ENCODE results near the gene CORO2B. TPM values are rescaled to one million over a fixed set of nuclear protein-coding genes. Genes with fewer than 3 reads are reported as not detected.

Gene CORO2B
- total RNA-seq, 6 experiments from 2014 or later: 9.3 to 11.0 (median 9.9) TPM

GRCh38 chr15:68617001-68617400, 38.2 kb downstream of the CORO2B start:
- no peaks in the 10 kb centered on the region for H3K9me3 Mint-ChIP-seq
- peaks cover 76% of the 10 kb centered on the region for H3K4me1 Mint-ChIP-seq (ENCODE audit: low read depth)
- no peak for TF ChIP-seq CTCF (IDR thresholded peaks at IDR 0.05)
- no peak overlapping the region for H3K27ac Mint-ChIP-seq
- peaks cover 2% of the 10 kb centered on the region for H3K27me3 Mint-ChIP-seq (ENCODE audit: insufficient read depth)
- H3K36me3 Mint-ChIP-seq (ENCODE audit: low read depth): no peaks in the 10 kb centered on the region
- DNase-seq: no peak
- H3K4me3 Mint-ChIP-seq: no peak overlapping the region

- Mint-ChIP-seq H3K9me3 (no peaks in the 10 kb centered on the region), H3K27ac (no peak overlapping the region), H3K4me3 (no peak overlapping the region), H3K27me3 (ENCODE audit: insufficient read depth) (peaks cover 2% of the 10 kb centered on the region), H3K4me1 (ENCODE audit: low read depth) (peaks cover 78% of the 10 kb centered on the region), H3K36me3 (ENCODE audit: low read depth) (no peaks in the 10 kb centered on the region)
- TF ChIP-seq CTCF (IDR thresholded peaks at IDR 0.05): no peak
- DNase-seq: no peak
These were observed 39.0 kb downstream of the CORO2B start for GRCh38 chr15:68617777-68618176.

- H3K4me3 Mint-ChIP-seq: no peak overlapping the region
- H3K27ac Mint-ChIP-seq: peak overlapping the region; percentile 67
- DNase-seq: no peak
These were observed 39.6 kb downstream of the CORO2B start for GRCh38 chr15:68618394-68618793.

GRCh38 chr15:68618908-68619698, 40.3 kb downstream of the CORO2B start:
- Mint-ChIP-seq H3K4me1 (ENCODE audit: low read depth) (peaks cover 77% of the 10 kb centered on the region), H3K27ac (peak overlapping the region; percentile 67), H3K27me3 (ENCODE audit: insufficient read depth) (peaks cover 2% of the 10 kb centered on the region), H3K9me3 (no peaks in the 10 kb centered on the region), H3K36me3 (ENCODE audit: low read depth) (no peaks in the 10 kb centered on the region), H3K4me3 (no peak overlapping the region)
- no peak for TF ChIP-seq CTCF (IDR thresholded peaks at IDR 0.05)
- peak; percentile 55 for DNase-seq

More at GRCh38 chr15:68618394-68618793, 39.6 kb downstream of the CORO2B start:
- no peaks in the 10 kb centered on the region for H3K36me3 Mint-ChIP-seq (ENCODE audit: low read depth)
- peaks cover 2% of the 10 kb centered on the region for H3K27me3 Mint-ChIP-seq (ENCODE audit: insufficient read depth)
- no peaks in the 10 kb centered on the region for H3K9me3 Mint-ChIP-seq
- peaks cover 78% of the 10 kb centered on the region for H3K4me1 Mint-ChIP-seq (ENCODE audit: low read depth)
- no peak for TF ChIP-seq CTCF (IDR thresholded peaks at IDR 0.05)

GRCh38 chr15:68620721-68621527, 42.1 kb downstream of the CORO2B start:
- Mint-ChIP-seq H3K36me3 (ENCODE audit: low read depth) (no peaks in the 10 kb centered on the region), H3K27ac (peak overlapping the region; percentile 93), H3K4me1 (ENCODE audit: low read depth) (peaks cover 65% of the 10 kb centered on the region), H3K4me3 (peak overlapping the region; percentile 53), H3K27me3 (ENCODE audit: insufficient read depth) (peaks cover 2% of the 10 kb centered on the region), H3K9me3 (no peaks in the 10 kb centered on the region)
- TF ChIP-seq CTCF (IDR thresholded peaks at IDR 0.05): no peak
- DNase-seq: peak; percentile 90
